Left forelimb (tissue), 1 donor: ENCODE measurements around the gene SLC35D2.
"Not testable (repeated sequence)": the region's sequence is repeated elsewhere in the genome, so short reads cannot be mapped to it uniquely, and the experiment has no call there.

ENCODE experiments used
- DNase-seq: peaks from one replicate; pipeline ENCODE4 v3.0.0-alpha.2; 2018; ENCODE audit warnings: low spot score

The SLC35D2 gene

DNA sequence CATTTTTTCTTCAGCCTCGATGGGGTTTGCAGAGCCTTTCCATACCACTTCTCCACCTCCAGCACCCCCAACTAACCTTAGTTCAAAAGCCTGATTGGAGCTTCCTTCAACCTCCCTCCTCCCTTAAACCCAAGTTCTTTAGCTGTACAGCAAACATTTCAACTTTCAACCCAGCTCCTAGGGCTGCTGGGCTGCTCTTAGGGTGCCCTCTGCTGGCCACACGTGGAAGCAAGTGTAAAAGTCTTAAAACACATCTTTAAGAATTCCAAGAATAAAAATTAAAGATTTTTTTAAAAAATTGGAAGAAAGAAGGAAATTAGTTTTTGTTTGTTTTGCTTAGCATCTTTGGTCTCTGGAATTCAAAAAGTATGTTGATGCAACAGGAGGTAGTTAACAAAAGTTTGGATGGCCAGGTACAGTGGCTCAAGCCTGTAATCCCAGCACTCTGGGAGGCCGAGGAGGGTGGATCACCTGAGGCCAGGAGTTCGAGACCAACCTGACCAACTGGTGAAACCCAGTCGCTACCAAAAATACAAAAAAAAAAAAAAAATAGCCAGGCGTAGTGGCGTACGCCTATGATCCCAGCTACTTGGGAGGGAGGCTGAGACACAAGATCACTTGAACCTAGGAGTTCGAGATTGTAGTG, 66.1 kb downstream of the SLC35D2 start:
- no peak for DNase-seq

DNA sequence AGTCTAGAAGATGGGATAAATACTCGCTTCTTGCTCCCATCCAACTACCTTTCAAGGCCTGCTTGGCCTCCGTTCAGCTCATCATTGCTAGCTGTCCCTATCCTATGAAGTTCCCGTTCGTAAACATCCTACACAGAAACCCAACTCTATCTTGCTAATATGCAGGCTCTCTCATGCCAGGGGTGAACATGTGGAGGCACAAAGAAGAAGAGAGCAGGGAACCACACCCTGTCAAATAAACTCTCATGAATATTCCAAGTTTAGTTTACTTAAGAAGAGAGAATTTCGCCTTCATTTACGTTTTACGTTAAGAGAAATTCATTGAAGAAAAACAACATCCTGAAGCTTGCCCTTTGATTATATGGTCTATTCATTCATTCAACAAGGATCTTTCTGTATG, 73.7 kb downstream of the SLC35D2 start:
- DNase-seq = no peak

DNA sequence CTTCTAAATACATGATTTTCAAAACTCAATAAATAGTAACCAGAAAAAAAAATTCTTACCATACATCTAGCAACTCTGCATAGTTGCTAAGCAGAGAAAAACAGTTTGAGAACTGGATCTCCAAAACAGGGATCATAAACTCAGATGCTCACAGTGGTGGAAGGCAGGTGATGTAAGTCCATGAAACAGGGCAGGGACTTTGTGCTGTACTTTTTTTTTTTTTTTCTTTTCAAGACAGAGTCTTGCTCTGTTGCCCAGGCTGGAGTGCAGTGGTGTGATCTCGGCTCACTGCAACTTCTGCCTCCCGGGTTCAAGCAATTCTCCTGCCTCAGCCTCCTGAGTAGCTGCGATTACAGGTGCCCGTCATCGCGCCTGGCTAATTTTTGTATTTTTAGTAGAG, 76.6 kb downstream of the SLC35D2 start:
- not testable (repeated sequence) for DNase-seq

DNA sequence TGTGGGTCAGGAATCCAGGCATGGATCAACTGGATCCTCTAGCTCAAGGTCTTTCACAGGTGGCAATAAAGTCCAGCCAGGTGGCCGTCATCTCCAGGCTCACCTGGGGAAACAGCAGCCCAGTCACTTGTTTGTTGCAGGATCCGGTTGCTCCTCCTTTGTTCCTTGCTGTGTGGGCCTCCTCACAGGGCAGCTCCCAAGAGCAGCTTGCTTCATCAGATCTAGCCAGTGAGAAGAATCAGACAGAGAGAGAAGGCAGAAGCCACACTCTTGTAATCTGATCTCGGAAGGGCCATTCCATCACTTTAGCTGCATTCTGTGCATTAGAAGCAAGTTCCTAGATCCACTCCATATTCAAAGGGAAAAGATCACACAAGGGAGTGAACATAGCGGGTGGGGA, 78.3 kb downstream of the SLC35D2 start:
- no peak for DNase-seq

DNA sequence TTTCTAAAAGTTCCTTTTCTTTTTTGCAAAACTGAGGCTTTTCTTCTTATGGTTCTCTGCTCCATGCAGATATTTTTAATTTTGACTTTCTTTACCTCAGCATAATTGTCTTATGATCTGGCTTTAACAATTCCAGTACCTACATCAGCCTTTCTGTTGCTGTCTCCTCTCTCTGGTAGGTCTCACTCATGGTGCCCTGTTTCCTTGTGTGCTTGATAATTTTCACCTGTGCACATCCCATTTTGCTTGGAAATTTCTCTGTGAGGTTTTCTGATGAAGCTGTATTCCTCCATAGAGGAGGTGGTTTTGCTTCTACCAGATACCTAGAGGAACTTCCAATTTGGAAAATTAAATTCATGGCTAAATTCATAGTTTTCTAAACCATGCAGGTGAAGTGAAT, 79.3 kb downstream of the SLC35D2 start:
- DNase-seq = no peak

DNA sequence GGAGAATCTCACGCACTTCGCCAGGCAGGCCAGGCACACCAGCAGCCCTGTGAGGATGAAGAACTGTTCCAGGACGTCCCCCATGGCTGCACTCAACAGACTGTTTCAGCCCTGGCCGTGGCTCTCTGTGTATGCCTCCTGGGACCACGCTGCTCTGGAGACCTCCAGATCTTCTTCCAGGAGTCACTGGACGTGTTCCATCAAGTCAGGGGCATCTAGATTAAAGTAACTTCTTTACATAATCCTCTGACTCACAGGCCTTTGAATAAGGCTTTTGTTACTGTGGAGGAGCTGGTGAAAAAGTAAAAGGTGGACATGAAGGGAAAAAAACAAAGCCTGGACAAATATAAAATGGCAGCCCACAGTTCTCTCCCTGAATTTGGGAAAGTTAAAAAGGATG, 81.5 kb downstream of the SLC35D2 start, which contains the start of gene HSD17B3:
Gene HSD17B3 (minus strand): TSS at position 156 of the 400 bp plus-strand sequence. CDS start 72 bp downstream, at position 84.
- no peak for DNase-seq

DNA sequence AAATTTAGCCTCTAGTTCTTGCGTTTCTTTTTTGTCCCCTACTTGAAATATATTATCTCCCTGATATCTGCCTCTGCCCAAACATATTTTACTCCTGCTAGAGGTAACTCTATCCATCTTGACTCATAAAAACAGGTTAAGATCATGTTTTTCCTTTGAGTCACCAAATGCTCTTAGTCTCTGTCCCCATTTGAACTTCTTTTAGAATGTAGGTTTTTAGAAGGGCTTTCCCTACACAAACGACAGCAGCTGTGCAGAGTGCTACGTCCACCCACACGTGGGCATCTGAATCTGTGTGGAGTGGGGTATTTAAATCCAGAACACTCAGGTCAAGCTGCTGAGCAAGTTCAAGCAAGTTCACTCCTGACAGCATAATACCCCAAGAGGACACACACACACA, 83.7 kb downstream of the SLC35D2 start:
- DNase-seq = no peak

DNA sequence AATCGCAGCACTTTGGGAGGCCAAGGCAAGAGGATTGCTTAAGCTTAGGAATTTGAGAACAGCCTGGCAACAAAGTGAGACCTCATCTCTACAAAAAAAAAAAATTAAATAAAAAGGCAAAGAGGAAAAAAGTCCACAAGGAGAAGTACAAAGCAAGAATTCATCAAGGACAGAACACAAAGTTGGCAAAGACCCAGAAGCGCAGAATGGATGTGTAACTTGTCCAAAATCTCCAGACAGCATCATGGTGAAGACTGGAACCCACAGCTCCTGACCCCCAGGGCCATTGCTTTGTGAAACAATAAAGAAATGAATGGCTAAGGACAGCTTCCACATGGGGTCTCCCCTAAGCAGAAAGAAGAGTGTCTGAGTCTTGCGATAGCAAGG, 89.4 kb downstream of the SLC35D2 start:
- DNase-seq = no peak

DNA sequence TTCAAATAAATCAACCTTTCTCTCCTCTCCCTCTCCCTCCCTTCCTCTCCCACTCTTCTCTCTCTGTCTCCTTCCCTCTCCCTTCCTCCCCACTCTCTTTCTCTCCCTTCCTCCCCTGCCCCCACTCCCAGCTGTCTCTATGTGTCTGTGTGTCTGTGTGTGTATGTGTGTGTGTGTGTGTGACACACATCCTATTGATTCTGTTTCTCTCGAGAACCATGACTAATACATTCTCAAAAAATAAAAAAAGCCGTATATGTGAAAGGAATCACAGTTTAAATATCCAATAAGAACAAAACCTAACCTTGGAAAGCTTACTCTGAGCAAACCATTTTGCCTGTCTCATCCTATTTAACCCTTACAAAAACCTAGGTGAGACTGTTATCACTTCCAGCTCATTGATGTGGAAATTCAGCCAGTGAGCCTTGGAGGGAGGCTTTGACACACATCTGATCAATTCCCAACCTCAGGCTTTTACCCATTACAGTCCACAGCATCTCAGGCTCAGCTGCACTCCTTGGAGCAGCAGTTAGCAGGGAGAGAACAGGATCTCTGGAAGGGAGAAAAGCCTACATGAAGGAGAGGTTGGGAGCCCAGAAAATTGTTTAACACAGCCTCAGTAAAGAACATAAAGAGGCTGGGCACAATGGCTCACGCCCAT, 89.9 kb downstream of the SLC35D2 start:
- DNase-seq = no peak

DNA sequence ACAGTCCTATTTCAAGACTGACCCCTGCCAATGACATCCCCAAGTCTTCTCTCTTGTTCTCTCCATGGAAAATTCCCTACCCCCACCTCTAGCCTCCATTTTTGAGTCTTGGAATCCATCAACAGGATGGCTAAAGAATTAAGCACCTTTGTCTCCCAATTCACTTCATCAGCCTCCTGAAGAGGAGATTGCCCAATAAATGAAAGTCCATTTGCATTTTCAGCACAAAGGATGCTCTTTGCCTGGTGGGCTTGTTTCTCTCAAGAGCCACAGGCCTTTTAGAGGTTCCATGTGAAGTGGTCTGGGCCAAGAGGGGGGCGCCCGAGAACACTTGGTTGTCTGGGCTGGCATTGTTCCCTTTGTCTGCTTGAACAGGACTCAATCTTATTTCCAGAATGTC, 94.1 kb downstream of the SLC35D2 start:
- no peak for DNase-seq

DNA sequence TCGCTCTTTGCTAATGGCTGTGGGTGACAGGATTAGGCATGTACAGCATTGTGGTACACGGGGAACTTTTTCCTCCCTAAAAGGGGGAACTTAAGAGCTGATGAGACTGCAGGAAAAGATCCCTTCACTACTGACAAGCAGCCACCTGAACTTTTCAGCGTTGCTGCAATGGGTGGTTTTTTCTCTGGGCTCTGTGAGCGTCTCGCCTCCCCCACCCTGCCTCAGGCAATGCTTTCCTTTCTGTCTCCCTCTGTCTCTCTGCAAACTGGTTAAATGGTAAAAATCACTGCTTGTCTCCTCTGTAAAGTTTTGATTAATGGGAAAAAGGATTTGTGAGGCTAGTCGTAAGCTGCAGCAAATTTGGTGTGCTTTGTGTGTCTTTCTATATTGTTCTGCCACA, 101.9 kb downstream of the SLC35D2 start:
- no peak for DNase-seq

DNA sequence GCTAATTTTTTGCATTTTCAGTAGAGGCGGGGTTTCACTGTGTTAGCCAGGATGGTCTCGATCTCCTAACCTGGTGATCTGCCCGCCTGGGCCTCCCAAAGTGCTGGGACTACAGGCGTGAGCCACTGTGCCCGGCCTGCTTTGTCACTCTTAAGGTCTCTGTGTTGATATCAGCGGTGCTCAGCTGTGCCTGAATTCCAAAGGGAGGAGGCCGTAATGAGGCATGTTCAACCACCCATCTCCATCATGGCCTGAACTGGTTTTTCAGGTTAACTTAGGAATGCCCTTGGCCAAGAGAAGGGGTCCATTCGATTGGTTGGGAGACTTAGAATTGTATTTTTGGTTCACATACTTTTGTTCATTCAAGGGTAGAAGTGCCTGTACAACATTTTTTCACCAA, 103.6 kb downstream of the SLC35D2 start:
- no peak for DNase-seq

DNA sequence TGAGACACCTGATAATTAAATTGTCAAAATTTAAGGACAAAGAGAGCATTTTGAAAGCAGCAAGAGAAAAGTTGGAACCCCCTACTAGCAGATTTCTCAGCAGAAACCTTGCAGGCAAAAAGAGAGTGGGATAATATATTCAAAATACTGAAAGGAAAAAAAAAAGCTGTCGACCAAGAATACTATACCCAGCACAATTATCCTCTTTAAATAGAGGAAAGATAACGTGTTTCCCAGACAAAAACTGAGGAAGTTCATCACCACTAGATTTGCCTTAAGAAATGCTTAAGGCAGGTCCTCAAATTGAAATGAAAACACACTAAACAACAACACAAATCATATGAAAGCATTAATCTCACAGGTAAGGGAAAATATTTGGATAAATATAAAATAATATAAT, 108.6 kb downstream of the SLC35D2 start:
- no peak for DNase-seq
